HG02884 (cell line): ENCODE results near the gene DAAM2.

Experiments used
- ATAC-seq: cut with Tn5 transposase; IDR thresholded peaks from one replicate; pipeline ENCODE4 v1.9.1; 2021; ENCODE audit warnings: mild to moderate bottlenecking, moderate library complexity; ENCODE audit not compliant: unreplicated experiment

DAAM2 gene

DNA sequence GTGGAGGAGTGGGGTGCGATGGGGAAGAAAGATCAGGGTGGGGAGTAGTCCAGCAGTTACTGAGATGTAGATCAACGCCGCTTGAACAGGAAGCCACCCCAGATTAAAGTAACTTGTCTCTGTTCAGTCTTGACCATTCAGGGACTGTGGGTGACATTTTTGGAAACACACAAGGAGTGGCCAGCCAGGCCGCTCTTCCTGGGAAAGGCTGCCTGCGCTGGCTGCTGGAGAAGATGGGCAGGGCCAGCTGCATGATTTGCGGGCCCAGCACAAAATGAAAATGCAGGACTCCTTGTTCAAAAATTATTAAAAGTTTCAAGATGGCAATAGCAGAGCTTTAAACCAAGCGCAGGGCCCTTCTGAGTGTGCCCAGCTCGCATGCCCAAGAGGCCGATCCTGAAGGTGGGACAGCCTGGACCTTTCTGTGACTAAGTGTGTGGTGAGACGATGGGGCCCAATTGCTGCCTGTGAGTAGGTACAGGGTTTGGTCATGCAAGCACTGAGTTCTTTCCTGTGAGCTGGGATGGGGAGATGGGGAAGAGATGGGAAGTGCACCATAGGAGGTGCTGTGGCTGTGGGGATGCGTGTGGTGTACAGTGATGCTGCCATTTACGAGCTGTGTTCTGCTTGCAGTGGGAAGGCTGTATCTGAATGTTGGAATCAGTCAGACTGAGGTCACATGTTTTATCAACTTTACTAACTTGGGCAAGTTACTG is 51.3 kb downstream of the DAAM2 start:
- ATAC-seq = no peak

DNA sequence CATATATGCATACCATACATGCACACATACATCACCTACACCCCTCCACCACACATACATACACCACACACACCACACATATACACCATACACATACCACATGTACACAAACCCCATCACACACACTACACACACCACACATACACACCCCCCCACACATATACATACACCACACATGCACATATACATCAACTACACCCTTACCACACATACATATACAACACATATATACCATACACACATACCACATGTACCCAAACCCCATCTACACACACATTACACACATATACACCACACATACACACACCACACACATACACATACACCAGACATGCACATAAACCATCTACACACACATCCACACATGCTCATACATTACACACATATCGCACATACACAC is 52.7 kb downstream of the DAAM2 start:
- ATAC-seq = no peak

DNA sequence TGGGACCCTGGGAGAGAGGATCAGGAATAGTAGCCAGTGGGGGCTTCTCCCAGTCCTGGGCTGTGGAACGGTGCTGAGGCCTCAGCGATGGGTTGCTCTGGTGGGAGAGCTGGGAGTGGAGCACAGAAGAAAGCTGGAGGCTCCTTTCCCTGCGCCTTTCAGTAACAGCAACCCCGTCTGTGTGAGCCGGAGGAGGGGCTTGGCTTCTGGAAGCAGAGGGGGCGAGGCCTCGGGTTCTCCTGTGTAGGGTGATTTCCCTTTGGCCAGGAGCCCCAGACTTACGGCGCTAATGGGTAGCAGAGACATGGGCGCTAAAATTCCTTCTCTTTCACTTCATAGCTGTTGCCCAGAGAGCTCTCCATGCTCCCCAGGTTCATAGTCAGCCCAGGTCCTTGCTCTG is 55.0 kb downstream of the DAAM2 start:
- no peak for ATAC-seq

DNA sequence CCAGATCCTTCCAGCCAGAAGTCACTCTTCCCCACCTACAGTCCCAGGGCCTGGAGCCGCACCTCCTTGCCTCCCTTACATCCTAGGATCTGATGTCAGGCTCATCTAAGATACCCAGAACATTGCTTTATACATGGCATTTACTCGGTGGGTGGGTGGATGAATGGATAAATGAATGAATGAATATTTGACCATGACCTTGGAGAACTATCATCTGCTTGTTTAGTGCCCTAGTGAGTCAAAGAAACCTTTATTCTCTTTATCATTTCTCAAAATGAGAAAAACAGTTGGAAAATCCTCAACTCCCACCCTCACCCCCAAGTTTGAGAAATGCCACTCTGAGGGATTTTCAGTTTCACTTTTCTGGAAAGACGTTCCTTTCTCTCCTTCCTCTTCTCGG is 56.0 kb downstream of the DAAM2 start:
- ATAC-seq = no peak

DNA sequence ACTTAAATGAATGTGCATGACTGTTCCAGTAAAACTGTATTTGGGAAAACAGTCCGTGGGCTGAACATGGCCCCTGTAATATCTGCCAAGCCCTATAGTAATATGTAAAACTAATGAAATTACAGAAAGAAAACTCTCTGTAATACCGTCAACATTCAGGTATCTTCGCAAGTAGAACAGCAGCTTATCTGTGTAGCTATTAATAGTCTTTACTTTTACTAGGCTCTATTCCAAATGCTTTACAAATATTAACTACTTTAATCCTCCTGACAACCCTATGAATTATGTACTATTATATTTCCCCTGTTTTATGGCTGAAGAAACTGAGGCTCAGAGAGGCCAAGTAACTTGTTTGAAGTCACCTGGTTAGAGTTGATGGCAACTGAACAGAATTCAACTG is 57.1 kb downstream of the DAAM2 start:
- ATAC-seq = no peak

DNA sequence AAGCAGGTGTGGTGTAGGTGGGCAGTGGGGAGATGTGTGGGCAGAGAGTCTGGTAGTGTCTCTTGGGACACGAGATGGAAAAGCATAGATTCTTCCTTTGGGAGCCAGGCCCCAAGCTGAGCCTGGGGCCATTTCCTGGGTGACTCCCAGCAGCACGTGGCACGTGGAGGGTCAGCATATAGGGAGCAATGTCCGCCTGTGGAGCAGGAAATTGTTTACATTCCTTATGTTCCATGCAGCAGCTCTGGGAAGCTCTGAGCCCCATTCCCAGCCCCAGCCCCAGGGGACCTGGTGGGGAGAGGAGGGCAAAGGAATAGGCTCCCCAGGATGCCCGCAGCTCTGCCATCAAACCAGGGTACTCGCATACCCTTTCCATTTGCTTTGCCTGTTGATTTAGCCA is 57.6 kb downstream of the DAAM2 start:
- ATAC-seq = no peak

DNA sequence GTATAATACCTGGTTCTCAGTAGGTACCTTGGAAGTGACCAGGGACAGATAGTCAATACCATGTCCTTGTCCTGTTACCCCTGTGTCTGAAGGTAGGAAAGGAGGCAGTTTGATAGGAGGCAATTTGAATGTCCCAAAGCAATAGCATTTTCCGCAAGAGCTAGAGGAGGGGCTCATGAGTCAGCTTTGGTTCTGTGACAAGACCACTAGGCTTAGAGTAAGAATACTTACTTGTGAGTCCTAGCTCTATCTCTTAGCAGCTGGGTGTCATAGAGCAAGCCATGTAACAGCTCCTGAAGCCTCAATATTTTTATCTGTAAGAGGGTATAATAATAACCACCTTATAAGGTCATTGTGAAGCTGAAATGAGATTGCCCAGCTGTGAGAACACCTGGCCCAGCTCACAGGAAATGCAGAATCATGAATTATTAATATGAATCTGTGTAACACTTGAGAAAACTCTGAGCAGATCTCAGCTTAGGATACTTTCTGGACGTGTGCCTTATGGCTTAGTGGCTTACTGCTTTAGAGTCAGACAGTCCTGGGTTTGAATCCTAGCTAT is 58.6 kb downstream of the DAAM2 start:
- ATAC-seq = no peak

DNA sequence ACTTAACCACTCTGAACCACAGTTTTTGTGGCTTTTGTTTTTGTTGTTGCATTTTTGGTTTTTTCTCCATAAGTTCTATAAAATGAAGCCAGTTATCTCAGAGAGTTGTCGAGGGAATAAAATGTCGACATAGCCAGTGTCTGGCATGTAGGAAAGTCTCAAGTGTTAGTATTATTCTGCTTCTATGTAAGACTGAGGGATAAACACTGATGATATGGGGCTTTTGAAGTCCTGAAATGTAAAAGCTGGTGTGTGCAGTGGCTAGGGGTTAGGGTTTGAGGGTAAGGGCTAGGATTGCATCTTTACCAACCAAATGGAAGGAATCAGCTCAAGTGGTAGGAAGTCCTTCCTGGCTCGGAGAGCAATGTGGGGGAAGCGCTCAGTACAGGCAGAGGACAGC is 59.2 kb downstream of the DAAM2 start:
- no peak for ATAC-seq

DNA sequence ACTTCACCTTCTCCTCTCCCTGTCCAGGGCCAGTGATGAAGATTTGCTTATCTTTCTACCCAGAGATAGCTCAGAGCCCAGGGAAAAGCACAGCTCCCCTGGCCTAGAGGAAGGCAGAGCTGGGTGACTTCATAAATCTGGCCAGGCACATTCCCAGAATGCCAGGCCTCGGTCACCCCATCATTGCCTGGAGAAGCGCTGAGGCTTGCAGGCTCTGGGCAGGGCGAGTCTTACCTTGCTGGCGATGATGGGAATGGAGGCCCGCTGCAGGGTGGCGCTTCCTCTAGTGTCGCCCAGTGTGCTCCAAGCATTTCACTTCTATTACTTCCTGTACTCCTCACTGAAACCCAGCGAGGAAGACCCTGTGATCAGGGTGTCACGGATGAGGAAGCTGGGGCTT is 60.1 kb downstream of the DAAM2 start:
- no peak for ATAC-seq

DNA sequence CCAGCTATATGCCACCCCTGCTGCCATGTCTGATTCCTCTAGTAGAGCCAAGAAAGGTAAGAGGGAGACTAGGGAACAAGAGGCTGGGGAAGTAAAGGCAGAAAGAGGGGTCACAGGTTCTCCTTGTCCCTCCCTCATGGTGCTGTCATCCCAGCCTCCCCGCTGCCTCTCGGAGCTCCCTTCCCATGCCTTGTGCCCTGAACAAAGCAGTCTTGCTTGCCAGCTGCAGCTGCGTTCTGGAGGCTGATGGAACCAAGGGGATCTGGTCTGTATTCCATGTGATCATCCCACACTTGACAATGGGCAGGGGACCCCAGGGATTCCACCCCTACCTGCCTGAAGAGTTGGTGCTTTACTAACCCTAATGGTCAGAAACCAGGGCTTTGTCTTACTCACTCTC is 61.4 kb downstream of the DAAM2 start:
- no peak for ATAC-seq

DNA sequence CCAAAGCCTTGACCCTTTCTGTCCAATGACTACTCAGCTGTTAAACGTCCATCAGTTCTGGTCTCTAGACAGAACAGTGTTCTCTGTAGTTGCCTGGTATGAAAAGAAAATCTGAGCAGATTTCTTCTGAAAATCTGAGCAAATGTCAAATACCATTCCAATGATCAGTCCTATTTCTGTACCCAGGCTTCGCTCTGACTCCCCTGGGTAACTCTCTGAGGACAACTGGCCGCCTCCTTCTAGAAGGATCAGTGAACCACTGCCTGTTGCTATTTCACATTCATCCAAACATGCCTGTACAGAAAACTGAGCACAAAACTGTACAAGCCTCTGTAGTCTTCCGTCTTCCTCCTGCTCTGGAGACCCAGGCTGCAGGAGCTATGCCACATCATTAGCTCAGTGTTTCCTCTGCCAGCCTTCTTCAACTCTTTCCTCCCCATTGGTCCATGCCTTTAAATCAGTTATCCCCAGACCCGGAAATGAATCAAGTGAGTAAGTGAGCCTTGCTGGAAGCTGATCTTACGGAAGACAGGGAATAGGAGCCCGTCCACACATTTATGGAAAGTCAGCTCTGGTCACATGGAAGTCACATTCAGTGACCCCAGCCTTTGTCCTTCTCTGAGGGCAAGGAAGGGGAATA is 63.3 kb downstream of the DAAM2 start:
- ATAC-seq = no peak

DNA sequence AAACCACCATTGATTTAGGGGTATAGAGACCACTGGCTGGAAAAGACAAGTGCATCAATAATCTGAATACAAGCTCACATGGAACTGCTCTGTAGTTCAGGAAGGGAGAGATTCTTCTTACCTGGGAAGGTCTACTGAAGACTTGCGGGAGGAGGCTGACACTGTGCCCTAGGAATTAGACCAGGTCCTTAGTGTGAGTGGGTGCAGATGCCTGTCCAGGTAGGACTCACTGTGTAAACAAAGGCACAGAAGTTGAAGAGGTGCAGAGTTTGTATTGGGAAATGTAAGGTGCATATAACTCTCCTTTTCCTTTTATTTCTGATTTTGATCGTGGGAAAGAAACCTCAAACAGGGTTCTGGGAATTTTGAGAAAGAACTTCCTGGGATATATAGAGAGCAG is 66.8 kb downstream of the DAAM2 start:
- no peak for ATAC-seq

DNA sequence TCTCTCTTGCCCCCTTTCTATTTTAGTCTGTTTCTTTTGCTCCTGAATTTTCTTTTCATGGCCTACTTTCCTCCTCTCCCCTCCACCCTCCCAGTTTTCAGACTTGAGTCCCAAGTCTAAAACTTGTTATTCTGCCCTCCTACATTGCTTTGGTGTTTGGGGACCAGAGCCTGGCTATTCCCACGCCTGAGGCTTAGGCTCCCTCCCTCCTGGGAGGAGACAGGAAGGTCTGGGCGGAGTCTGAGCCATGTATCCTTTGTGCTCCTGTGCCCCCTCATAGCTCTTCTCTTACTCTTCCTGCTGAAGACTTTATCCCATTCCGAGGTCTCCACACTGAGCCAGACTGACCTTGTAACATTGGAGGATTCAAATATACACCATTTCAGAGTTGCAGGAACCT is 69.5 kb downstream of the DAAM2 start:
- no peak for ATAC-seq

DNA sequence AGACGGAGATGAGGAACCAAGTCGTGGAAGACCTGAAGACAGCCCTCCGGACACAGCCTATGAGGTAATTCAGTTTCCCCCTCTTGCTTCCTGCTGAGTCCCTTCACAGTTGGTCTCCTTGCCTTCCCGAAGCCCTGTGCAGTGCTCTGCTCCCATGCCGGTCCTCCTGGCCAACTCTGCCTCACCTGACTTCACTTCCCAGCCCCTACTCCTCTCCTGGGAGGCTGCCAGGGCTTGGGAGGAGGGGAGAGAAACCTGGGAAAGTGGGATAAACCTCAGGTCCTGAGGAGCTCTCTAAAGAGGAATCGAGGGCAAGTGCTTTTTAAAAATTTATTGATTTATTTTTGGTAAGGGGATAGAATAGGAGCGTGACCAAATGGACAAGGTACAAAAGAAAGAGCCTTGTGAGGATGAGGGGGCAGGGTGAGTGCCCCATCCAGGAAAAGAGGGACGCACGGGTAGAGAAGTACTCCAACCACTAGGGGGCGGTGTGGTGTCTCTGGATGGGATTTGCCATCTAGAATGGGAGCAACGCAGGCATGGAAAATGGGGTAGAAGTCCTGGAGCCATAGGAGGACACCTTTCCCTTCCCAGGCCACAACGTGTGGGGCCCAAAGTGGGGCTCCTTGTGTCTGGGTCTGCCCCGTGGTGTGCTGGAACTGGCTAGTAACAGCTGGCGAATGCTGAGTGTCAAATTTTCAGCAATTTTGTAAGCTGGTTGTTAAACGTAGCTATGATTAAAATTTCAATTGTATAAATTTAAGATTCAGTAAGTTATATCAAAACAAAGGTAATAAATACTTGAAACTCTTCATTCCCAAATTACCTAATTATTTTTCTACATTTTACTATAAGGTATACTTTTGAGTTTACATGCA is 73.1 kb downstream of the DAAM2 start:
- no peak for ATAC-seq

DNA sequence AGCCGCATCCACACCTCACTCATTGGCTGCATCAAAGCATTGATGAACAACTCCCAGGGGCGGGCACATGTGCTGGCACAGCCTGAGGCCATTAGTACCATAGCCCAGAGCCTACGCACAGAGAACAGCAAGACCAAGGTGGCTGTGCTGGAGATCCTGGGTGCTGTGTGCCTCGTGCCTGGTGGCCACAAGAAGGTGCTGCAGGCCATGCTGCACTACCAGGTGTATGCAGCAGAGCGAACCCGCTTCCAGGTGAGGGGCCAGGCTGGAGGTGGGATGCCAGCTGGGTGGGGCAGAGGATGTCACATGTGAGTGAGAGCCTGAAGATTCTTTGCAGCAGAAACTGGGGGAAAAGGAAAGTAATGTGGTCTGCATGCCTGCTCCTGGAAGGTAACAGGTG is 75.4 kb downstream of the DAAM2 start:
- no peak for ATAC-seq

DNA sequence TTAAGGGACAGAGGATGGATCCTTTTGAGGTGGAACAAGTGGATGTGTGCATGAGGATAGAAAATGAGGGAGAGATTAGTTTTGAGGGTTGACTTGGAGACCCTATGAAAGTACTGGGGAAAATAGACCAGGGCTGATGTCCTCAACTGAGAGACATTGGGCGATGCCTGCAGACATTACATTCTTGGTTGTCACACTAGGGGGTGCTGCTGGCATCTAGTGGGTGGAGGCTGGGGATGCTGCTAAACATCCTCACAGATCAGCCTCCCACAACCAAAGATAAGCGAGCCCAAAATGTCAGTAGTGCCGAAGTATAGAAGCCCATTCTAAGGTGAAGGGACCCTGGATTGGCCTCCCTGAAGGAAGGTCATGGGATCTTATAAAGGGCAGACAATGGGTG is 78.8 kb downstream of the DAAM2 start:
- ATAC-seq = no peak

DNA sequence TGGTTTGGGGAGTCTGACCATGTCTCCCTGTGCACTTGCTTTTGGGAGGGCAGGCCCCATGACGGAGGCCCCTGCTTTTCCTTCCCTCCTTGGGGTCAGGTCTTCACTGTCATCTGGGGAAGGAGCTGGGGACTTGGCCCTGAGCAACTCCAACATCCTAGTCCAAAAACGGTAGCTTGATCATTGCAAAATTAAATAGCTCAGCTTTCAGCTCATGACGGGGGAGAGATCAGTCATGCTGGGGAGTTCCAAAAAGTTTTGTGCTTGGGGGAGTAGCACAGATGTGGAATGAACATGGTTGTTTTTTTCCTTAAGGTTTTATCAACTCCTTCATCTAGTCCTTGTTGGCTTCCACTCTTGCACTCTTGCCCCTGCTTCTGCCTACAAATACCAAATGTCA is 81.3 kb downstream of the DAAM2 start:
- ATAC-seq = no peak

DNA sequence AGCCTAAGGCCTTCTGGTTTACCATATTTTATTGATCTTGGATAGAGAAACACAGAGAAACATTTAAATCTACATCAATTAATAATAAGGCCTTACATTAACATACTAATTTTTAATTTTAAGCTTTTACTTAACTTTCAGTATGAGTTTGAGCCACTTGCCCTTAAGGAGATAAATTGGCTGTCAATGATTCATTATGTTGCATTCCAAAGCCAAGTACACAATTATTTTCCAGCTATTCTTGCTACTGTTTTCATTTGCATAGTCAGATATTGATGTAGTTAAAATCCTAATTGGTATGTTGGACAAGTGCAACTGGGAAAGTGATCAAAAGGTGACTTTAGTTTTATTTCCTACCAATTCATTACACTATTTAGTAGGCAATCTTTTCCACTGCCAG is 83.9 kb downstream of the DAAM2 start:
- ATAC-seq = no peak

DNA sequence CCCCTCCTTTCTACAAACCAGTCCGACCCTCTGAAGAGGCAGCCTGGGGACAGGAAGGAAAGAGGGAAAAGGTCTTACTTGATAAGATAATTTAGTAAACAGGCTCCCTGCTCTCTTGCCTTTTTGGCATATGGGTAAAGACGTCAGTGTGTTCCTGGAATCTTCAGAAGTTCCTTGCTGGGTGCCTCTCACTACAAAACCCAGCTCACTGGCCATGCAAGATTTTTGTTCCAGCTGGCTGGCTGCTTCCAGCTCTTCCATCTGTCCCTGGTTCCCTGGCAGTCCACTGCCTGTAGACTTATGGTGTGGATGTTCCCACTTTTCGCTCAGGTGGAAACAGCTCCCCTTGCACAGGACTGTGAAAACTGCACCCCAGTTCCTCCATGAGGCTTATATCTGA is 84.7 kb downstream of the DAAM2 start:
- ATAC-seq = no peak

DNA sequence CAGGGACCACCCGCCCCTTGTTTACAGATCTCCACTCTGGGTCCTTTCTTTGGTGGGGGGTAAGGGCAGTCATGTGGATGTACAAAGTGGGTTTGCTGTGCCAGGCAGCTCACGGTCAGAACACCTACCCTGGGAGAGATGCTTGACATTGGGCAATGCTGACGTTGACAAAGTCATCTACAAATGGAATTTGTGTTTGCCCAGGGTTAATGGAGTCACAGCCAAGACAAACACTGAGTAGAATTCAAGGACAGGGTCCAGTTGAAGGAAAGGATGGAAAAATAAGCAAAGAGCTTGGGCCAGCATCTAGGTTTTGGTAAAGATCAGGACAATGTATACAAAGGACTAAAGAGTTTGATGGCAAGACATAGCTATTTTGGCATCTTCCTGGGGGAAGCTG is 87.4 kb downstream of the DAAM2 start:
- ATAC-seq = no peak

DNA sequence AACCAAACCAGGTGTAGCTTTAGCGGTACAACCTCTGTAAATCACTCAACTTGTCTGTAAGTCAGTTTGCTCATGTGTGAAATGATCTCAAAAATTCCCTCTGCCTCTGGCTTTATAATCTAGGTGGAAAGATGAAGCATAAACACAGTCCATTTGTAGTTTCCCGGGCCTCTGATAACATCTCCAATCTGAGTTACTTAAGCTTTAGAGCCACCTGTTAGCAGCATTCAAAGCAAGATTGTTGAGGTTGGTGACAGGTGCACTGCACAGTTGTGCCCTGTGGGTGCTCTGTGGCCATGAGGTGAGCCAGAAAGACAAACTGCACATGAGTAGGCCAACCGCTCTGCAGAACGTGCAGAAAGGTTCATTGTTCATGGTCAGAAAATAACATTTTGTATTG is 88.4 kb downstream of the DAAM2 start:
- ATAC-seq = no peak
